Cardiac muscle cell (in vitro differentiated cells and primary cell): ENCODE results near the gene CHI3L1. TPM values are rescaled to one million over a fixed set of nuclear protein-coding genes. Genes with fewer than 3 reads are reported as not detected.
A peak's percentile ranks its signal among the peaks of the same experiment; 100 is the strongest.

Source experiments
- DNase-seq, 2 donors: peaks; one replicate each; pipeline versions ENCODE4 v3.0.0 to v3.0.0-alpha.2; 2010 to 2017; ENCODE audit warnings: low read depth in 1 of 2, low spot score in 1 of 2
- H3K27ac ChIP-seq: fragments of 200-600 bp; sonication (generic); 2 replicates; pipeline ENCODE4 v1.5.1; 2016
- H3K27me3 ChIP-seq: fragments of 200-600 bp; sonication (generic); 2 replicates; pipeline ENCODE4 v1.6.0; 2016; ENCODE audit warnings: control low read depth
- H3K36me3 ChIP-seq: fragments of 200-600 bp; sonication (generic); 2 replicates; pipeline ENCODE4 v1.5.1; 2016; ENCODE audit warnings: control low read depth
- H3K4me1 ChIP-seq: fragments of 200-600 bp; sonication (generic); 2 replicates; pipeline ENCODE4 v1.8.1; 2017; ENCODE audit warnings: low read depth, mild to moderate bottlenecking, mixed run types
- H3K4me3 ChIP-seq: fragments of 200-600 bp; sonication (generic); 2 replicates; pipeline ENCODE4 v1.5.1; 2016; ENCODE audit warnings: mild to moderate bottlenecking
- H3K9me3 ChIP-seq: fragments of 200-600 bp; sonication (generic); 2 replicates; pipeline ENCODE4 v1.5.1; 2017; ENCODE audit warnings: low read depth, mild to moderate bottlenecking, control low read depth
- CTCF ChIP-seq: IDR thresholded peaks from 2 replicates; pipeline ENCODE4 v1.5.1; 2012; ENCODE audit warnings: low read depth, mild to moderate bottlenecking, low read length
- polyA plus RNA-seq: library from polyadenylated mRNA; unstranded; fragments of >200 nt; fragmentation: Nextera tagmentation; extraction: Ambion mirVana; gene quantifications from 2 replicates; pipeline ENCODE4 v1.2.1, GENCODE V29; 2016
- total RNA-seq: library from RNA; depleted of rRNA; stranded (reverse); fragments of >200 nt; gene quantifications from 2 replicates; pipeline ENCODE4 v1.2.3, GENCODE V29; 2016

CHI3L1 gene
- total and polyA plus RNA-seq, 2 experiments from 2014 or later = 1.4 TPM; not detected in 1

GRCh38 chr1:203182387-203182953 is 4.0 kb downstream of the CHI3L1 start:
- Histone ChIP-seq H3K4me3 (no peak overlapping the region), H3K27me3 (no peaks in the 10 kb centered on the region), H3K9me3 (no peaks in the 10 kb centered on the region), H3K27ac (no peak overlapping the region), H3K36me3 (no peaks in the 10 kb centered on the region), H3K4me1 (peaks cover 9% of the 10 kb centered on the region)
- TF ChIP-seq CTCF = no peak
- no peak for DNase-seq

GRCh38 chr1:203181586-203182386 is 4.7 kb downstream of the CHI3L1 start:
- Histone ChIP-seq H3K9me3 (no peaks in the 10 kb centered on the region), H3K27me3 (no peaks in the 10 kb centered on the region), H3K4me1 (peaks cover 5% of the 10 kb centered on the region), H3K27ac (no peak overlapping the region), H3K4me3 (no peak overlapping the region), H3K36me3 (no peaks in the 10 kb centered on the region)
- peak in 1 of 2 donors; percentile 35 for DNase-seq
- no peak for TF ChIP-seq CTCF

- no peak overlapping the region for H3K27ac ChIP-seq
- no peak overlapping the region for H3K4me3 ChIP-seq
- no peak for DNase-seq
- no peaks in the 10 kb centered on the region for H3K36me3 ChIP-seq
- peaks cover 7% of the 10 kb centered on the region for H3K4me1 ChIP-seq
- H3K27me3 ChIP-seq = no peaks in the 10 kb centered on the region
- no peak for TF ChIP-seq CTCF
- no peaks in the 10 kb centered on the region for H3K9me3 ChIP-seq
Measured at GRCh38 chr1:203180611-203181330, 5.7 kb downstream of the CHI3L1 start.

- Histone ChIP-seq H3K36me3 (no peaks in the 10 kb centered on the region), H3K27me3 (no peaks in the 10 kb centered on the region), H3K9me3 (no peaks in the 10 kb centered on the region), H3K4me1 (peaks cover 15% of the 10 kb centered on the region), H3K4me3 (no peak overlapping the region), H3K27ac (no peak overlapping the region)
- DNase-seq = no peak
- no peak for TF ChIP-seq CTCF
Measured at GRCh38 chr1:203179667-203180005, 6.9 kb downstream of the CHI3L1 start.

GRCh38 chr1:203178821-203179666 is 7.5 kb downstream of the CHI3L1 start:
- H3K4me1 ChIP-seq = peaks cover 15% of the 10 kb centered on the region
- no peak overlapping the region for H3K27ac ChIP-seq
- DNase-seq = no peak
- H3K9me3 ChIP-seq = no peaks in the 10 kb centered on the region
- no peak overlapping the region for H3K4me3 ChIP-seq
- no peak for TF ChIP-seq CTCF
- H3K36me3 ChIP-seq = no peaks in the 10 kb centered on the region
- no peaks in the 10 kb centered on the region for H3K27me3 ChIP-seq
